Measurements from ENCODE around the gene DNAJB8. TPM values are rescaled to one million over a fixed set of nuclear protein-coding genes. Genes with fewer than 3 reads are reported as not detected.

Gene DNAJB8
- total RNA-seq, 2 experiments from 2014 or later = not detected

DNA sequence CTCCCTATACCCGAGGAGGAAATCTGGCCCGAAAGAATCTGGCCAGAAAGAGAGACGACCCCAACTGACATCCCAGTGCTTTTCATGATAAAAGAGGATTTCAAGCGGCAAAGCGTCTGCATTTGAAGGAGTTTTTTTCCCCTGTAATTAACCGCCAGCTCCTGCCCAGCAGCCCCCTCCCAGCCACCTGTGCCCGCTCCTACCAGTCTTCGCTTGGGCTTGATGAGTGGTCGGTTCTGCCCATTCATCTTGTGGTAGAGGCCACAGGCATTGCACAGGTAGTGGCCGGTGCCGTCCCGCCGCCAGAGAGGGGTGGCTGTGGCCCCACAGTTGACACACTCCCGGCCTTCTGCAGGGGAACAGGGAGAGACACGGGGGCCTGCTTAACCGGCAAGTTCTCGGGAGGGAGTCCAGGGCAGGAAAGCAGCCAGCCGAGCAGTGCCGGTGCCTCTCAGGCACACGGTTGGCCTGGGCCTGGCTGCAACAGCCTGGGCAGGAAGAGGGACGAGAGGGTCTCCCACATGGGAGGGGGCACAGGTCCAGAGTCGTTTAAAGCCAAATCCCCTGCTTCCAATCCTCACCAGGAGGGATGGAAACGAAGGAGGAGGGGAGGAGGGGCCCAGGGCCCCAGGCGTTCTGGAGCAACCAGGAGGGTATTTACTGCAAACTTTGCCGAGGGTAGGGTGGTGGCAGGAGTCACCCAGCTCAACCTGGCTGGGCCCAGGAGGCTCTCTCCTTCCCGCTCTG lies 17.1 kb upstream of the DNAJB8 start:
- no peak for TF ChIP-seq EZH2phosphoT487 (IDR thresholded peaks at IDR 0.05; ENCODE audit: borderline replicate concordance, low read depth, low read length)
- TF ChIP-seq, protein P1, sequence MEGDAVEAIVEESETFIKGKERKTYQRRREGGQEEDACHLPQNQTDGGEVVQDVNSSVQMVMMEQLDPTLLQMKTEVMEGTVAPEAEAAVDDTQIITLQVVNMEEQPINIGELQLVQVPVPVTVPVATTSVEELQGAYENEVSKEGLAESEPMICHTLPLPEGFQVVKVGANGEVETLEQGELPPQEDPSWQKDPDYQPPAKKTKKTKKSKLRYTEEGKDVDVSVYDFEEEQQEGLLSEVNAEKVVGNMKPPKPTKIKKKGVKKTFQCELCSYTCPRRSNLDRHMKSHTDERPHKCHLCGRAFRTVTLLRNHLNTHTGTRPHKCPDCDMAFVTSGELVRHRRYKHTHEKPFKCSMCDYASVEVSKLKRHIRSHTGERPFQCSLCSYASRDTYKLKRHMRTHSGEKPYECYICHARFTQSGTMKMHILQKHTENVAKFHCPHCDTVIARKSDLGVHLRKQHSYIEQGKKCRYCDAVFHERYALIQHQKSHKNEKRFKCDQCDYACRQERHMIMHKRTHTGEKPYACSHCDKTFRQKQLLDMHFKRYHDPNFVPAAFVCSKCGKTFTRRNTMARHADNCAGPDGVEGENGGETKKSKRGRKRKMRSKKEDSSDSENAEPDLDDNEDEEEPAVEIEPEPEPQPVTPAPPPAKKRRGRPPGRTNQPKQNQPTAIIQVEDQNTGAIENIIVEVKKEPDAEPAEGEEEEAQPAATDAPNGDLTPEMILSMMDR (conservative IDR thresholded peaks at IDR 0.05; ENCODE audit: low read length) = no peak
- Histone ChIP-seq H3K4me2 (ENCODE audit: low read length) (no peak overlapping the region), H3K36me3 (ENCODE audit: insufficient read depth, low read length) (no peaks in the 10 kb centered on the region), H3K27ac (ENCODE audit: low read depth, low read length, poor library complexity, severe bottlenecking) (no peak overlapping the region), H3K4me3 (ENCODE audit: low read depth, low read length, poor library complexity, severe bottlenecking) (no peak overlapping the region), H3K79me2 (ENCODE audit: insufficient read depth, low read depth, low read length) (no peaks in the 10 kb centered on the region), H3K9me3 (ENCODE audit: low read length) (no peaks in the 10 kb centered on the region), H4K20me1 (ENCODE audit: insufficient read depth, low read length) (no peaks in the 10 kb centered on the region; the same call in 1 of the 2 replicates), H2AFZ (ENCODE audit: low read length) (no peak overlapping the region), H3K9me2 (ENCODE audit: insufficient read depth, low read length) (no peaks in the 10 kb centered on the region), H3K4me1 (ENCODE audit: insufficient read depth, low read length, poor library complexity, severe bottlenecking) (no peaks in the 10 kb centered on the region)
- ChIA-PET CTCF (ENCODE audit: unreplicated experiment) (no interaction called here), POLR2A (interaction anchor here (0.6 kb wide), 1 partner anchor 1924 kb away, joined by 3 read pairs; no protein-coding TSS in a partner anchor)
- no TSS peak for BruUV-seq (replicated peaks)
- intact Hi-C loops (cut with micrococcal nuclease; ENCODE audit: unreplicated experiment) = no loop called here
- no peak for DNase-seq (ENCODE audit: low spot score)

DNA sequence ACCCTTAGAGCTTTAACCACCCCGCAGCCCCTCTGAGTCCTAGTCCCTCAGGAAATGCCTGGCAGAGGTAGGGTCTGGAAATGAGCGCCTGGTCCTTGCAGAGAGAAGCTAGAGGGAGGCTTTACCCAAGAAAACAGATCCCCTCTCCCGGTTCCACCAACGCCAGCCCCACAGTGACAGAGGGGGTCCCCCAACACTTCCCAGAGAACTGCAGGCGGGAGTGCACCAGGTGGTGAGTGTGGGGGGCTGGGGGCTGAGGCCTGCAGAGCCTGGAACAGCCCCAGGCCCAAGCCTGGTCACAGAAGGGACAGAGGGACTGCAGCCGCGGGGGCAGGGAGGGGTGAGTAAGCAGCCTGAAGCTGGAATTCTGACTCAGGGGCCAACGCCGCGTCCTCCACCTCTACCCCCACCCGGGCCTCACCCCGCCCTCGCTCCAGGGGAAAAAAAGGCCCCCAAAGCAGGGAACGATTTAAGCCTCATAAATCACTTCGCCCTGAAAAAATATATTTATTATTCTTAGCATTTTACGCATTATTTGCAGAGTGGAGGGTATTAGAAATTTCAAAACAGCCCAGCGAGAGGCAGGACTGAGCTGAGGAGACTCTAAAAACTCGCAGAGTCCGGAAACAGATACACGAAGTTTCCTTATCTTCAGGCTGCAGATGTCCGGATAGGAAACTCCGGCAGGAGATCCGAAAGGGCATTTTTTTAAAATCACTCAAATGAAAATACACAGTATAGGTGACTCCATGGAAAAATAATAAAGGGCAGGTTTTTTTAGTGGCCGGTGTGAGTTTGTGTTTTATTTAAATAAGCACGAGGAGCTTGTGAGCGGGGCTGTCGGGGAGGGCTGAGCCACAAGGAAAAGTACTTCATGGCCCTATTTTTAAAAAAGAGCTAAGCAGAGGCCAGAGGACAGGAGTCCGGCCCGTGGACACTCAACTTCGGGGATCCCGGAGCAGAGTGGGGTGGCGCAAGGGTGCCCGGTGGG lies 16.3 kb upstream of the DNAJB8 start:
- no peak for DNase-seq (ENCODE audit: low spot score)
- Histone ChIP-seq H3K4me2 (ENCODE audit: low read length) (no peak overlapping the region), H3K4me1 (ENCODE audit: insufficient read depth, low read length, poor library complexity, severe bottlenecking) (no peaks in the 10 kb centered on the region), H3K79me2 (ENCODE audit: insufficient read depth, low read depth, low read length) (no peaks in the 10 kb centered on the region), H3K27ac (ENCODE audit: low read depth, low read length, poor library complexity, severe bottlenecking) (no peak overlapping the region), H2AFZ (ENCODE audit: low read length) (no peak overlapping the region), H3K36me3 (ENCODE audit: insufficient read depth, low read length) (no peaks in the 10 kb centered on the region), H3K9me3 (ENCODE audit: low read length) (no peaks in the 10 kb centered on the region), H4K20me1 (ENCODE audit: insufficient read depth, low read length) (no peaks in the 10 kb centered on the region), H3K4me3 (ENCODE audit: low read depth, low read length, poor library complexity, severe bottlenecking) (no peak overlapping the region), H3K9me2 (ENCODE audit: insufficient read depth, low read length) (no peaks in the 10 kb centered on the region)
- TF ChIP-seq EZH2phosphoT487 (IDR thresholded peaks at IDR 0.05; ENCODE audit: borderline replicate concordance, low read depth, low read length) = no peak; the same call in 1 of the 2 replicates
- TF ChIP-seq, protein P1 (conservative IDR thresholded peaks at IDR 0.05; ENCODE audit: low read length) = 0 out of 2 replicates have a peak, but pooled peaks have one; percentile 27
- intact Hi-C loops (cut with micrococcal nuclease; ENCODE audit: unreplicated experiment) = no loop called here
- POLR2A ChIA-PET = no interaction called here
- no TSS peak for BruUV-seq (replicated peaks)
- CTCF ChIA-PET (ENCODE audit: unreplicated experiment) = interaction anchor here (0.6 kb wide), 1 partner anchor 295 kb away, joined by 3 read pairs; no protein-coding TSS in a partner anchor
